Naive thymus-derived CD8-positive, alpha-beta T cell (primary cell): ENCODE data around the gene CUL2. TPM values are rescaled to one million over a fixed set of nuclear protein-coding genes. Genes with fewer than 3 reads are reported as not detected.
"Not testable (repeated sequence)": the region's sequence is repeated elsewhere in the genome, so short reads cannot be mapped to it uniquely, and the experiment has no call there.

ENCODE experiments used
- ATAC-seq, 2 donors: fragments of 150-1000 bp; cut with Tn5 transposase in 1 of 2; sonication (Bioruptor Pico), chemical (Tn5 transposase) in 1 of 2; 1 replicate in 1 of 2; 2 replicates in 1 of 2; pipeline ENCODE4 v1.10.0; 2021; ENCODE audit warnings: mild to moderate bottlenecking in 2 of 2, moderate library complexity in 2 of 2
- POLR2A ChIA-PET: fragments of 350-600 bp; sonication (Branson Sonifier 250); formaldehyde crosslinking; loops from one replicate; lab custom pipeline; 2021; ENCODE audit warnings: antibody characterized with exemption; lab: Charles Lee
- DNase-seq, 10 donors: peaks; one replicate each; pipeline versions ENCODE4 v3.0.0 to v3.0.0-alpha.2; 2020 to 2022
- H3K27ac Mint-ChIP-seq, 10 donors: one replicate each; pipeline ENCODE4 v1.8.0; 2020 to 2022; ENCODE audit warnings: mild to moderate bottlenecking in 10 of 10, mixed read lengths in 10 of 10, moderate library complexity in 4 of 10, inconsistent platforms in 1 of 10
- H3K27me3 Mint-ChIP-seq, 5 donors: one replicate each; pipeline ENCODE4 v1.8.0; 2021 to 2022; ENCODE audit warnings: mixed read lengths in 5 of 5
- H3K36me3 Mint-ChIP-seq, 3 donors: one replicate each; pipeline ENCODE4 v1.8.0; 2020 to 2022; ENCODE audit warnings: mixed read lengths in 3 of 3, mild to moderate bottlenecking in 2 of 3, inconsistent platforms in 1 of 3
- H3K4me1 Mint-ChIP-seq, 4 donors: one replicate each; pipeline ENCODE4 v1.8.0; 2021 to 2022; ENCODE audit warnings: mixed read lengths in 4 of 4
- H3K4me3 Mint-ChIP-seq, 10 donors: one replicate each; pipeline ENCODE4 v1.8.0; 2020 to 2022; ENCODE audit warnings: mild to moderate bottlenecking in 10 of 10, mixed read lengths in 10 of 10, moderate library complexity in 6 of 10, inconsistent platforms in 1 of 10
- H3K9me3 Mint-ChIP-seq, 9 donors: one replicate each; pipeline ENCODE4 v1.8.0; 2020 to 2022; ENCODE audit warnings: mixed read lengths in 9 of 9, mild to moderate bottlenecking in 3 of 9, inconsistent platforms in 1 of 9, moderate library complexity in 1 of 9
- polyA plus RNA-seq, 3 donors: library from polyadenylated mRNA; unstranded; fragments of 300-500 nt; fragmentation: Illumina TruSeq; gene quantifications; one replicate each; pipeline ENCODE4 v1.2.3, GENCODE V29; 2021
- total RNA-seq, 8 experiments: library from RNA in 2 of 8; stranded (reverse) in 2 of 8; gene quantifications; one replicate each; pipeline ENCODE4 v1.2.3 and lab custom pipeline; 2021 to 2026

The CUL2 gene
- total and polyA plus RNA-seq, 5 experiments from 2014 or later = 21.9 to 37.6 (median 25.8) TPM

DNA sequence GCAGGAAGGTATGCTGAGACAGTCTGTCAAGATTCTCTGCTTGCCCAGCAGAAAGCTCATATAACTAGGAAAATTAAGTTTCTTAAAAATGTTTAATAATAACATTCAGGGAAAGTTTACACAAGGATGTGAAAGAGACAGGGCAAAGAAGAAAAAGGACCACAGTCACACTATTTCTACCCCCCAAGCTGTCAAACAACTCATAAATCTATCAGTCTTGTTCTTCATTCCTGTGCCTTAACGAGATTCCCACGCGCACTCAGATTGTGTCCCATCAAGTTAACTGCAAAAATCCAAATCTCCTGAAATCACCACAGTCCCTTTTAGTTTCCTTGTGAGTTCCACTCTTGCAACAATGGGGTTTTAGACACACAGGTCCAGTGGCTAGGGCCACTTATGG is 14.9 kb downstream of the CUL2 start:
- H3K4me1 Mint-ChIP-seq = peaks cover 18 to 45% (median 25%) of the 10 kb centered on the region in 4 donors
- POLR2A ChIA-PET = no interaction called here
- ATAC-seq = no peak
- no peaks in the 10 kb centered on the region for H3K9me3 Mint-ChIP-seq
- H3K27me3 Mint-ChIP-seq = no peaks in the 10 kb centered on the region
- H3K4me3 Mint-ChIP-seq = no peak overlapping the region
- H3K36me3 Mint-ChIP-seq = peaks cover 0 to 48% (median 5%) of the 10 kb centered on the region in 3 donors
- DNase-seq = no peak
- peak overlapping the region in 1 of 10 donors; percentile 70 for H3K27ac Mint-ChIP-seq

DNA sequence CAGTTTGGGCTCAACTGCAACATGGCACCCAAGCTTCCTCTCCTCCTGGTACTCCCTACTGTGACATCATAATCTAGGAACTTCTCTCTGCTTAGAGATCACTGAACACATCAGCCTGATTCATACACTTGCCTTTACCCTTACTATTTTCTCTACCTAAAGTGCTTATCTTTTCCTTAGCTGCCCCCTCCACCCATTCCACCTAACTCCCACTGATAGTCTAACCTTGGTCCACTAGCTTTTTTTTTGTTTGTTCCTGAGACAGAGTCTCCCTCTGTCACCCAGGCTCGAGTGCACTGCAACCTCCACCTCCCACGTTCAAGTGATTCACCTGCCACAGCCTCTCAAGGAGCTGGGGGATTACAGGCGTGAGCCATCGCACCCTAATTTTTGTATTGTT is 15.9 kb downstream of the CUL2 start:
- ATAC-seq (no peak), DNase-seq (no peak)
- Mint-ChIP-seq H3K4me1 (peaks cover 13 to 40% (median 21%) of the 10 kb centered on the region in 4 donors), H3K36me3 (peaks cover 0 to 52% (median 5%) of the 10 kb centered on the region in 3 donors), H3K4me3 (no peak overlapping the region), H3K27ac (peak overlapping the region in 7 of 10 donors; percentile 1 to 70 (median 44)), H3K27me3 (no peaks in the 10 kb centered on the region), H3K9me3 (no peaks in the 10 kb centered on the region)
- POLR2A ChIA-PET = no interaction called here

DNA sequence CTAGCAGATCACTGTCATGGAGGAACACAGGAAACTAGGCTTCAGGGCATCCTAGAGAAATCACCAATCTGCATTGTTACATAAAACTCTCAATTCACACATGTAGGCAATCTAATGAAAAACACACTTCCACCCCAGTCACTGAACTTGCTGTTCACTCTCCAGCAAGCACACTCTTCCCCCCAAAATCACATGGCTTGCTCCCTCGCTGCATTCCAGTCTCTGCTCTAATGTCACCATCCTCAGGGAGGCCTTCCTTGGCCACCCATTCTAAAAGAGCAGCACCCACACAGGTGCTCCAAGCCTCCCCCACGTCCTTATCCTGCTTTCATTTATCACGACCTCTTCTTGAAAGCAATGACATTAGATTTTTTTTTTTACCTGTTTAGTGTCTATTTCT is 19.6 kb downstream of the CUL2 start:
- Mint-ChIP-seq H3K36me3 (peaks cover 6 to 65% (median 6%) of the 10 kb centered on the region in 3 donors), H3K4me3 (no peak overlapping the region), H3K27ac (peak overlapping the region in 5 of 10 donors; percentile 1 to 82 (median 61)), H3K27me3 (no peaks in the 10 kb centered on the region), H3K4me1 (peaks cover 10 to 31% (median 19%) of the 10 kb centered on the region in 4 donors), H3K9me3 (no peaks in the 10 kb centered on the region)
- POLR2A ChIA-PET = interaction anchor here (1.4 kb wide), 1 partner anchor 10 kb away, joined by 3 read pairs; no protein-coding TSS in a partner anchor
- no peak for DNase-seq
- no peak for ATAC-seq

DNA sequence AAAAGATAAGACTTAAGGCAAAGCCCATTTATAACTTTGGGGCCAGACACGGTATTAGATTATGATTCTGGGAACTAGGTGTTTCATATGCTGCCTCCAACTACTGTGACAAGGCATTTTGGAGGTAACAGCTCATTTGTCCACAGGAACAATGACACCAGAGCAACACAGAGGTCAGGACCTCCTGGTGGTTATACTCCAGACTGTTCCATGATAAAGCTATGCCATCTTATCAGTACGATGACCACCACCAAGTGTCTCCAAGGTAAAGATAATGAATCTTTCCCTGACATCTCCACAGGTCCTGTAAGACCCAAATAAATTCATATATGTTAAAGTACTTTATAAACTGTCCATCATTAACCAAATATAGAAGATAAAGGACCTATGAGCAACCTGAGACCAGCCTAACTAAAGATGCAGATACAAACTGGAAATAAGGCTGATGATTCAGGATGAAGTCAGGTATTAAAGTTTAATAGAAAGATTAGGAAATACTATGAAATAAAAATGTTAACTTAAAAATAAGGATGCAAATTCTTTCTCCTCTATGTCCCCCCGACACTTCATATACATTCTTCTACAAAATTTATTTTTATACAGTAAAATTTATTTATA is 26.2 kb downstream of the CUL2 start:
- Mint-ChIP-seq H3K27ac (no peak overlapping the region), H3K4me3 (no peak overlapping the region), H3K36me3 (peaks cover 6 to 83% (median 12%) of the 10 kb centered on the region in 3 donors), H3K9me3 (no peaks in the 10 kb centered on the region), H3K27me3 (no peaks in the 10 kb centered on the region), H3K4me1 (peaks cover 0 to 7% (median 3%) of the 10 kb centered on the region in 4 donors)
- ATAC-seq = no peak
- POLR2A ChIA-PET = no interaction called here
- no peak for DNase-seq

DNA sequence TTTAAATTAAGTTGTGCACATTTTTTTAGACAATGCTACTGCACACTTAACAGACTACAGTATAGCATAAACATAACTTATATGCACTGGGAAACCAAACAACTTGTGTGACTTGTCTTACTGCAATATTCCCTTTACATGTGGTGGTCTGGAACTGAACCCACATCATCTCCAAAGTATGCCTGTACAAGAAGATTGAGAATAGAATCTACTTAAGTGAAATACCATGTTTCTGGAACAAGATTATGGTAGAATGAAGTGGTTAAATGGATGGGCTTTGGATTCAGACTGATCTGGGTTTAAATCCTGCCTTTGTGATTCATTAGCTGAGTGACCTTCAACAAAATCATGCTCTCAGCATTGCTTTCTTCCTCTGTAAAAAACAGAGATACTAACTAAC is 30.7 kb downstream of the CUL2 start:
- no peak for ATAC-seq
- Mint-ChIP-seq H3K27me3 (no peaks in the 10 kb centered on the region), H3K4me1 (peaks cover 9 to 15% (median 13%) of the 10 kb centered on the region in 4 donors), H3K9me3 (no peaks in the 10 kb centered on the region), H3K4me3 (no peak overlapping the region), H3K36me3 (peaks cover 0 to 83% (median 12%) of the 10 kb centered on the region in 3 donors), H3K27ac (peak overlapping the region in 1 of 10 donors; percentile 75)
- no peak for DNase-seq
- POLR2A ChIA-PET = no interaction called here

DNA sequence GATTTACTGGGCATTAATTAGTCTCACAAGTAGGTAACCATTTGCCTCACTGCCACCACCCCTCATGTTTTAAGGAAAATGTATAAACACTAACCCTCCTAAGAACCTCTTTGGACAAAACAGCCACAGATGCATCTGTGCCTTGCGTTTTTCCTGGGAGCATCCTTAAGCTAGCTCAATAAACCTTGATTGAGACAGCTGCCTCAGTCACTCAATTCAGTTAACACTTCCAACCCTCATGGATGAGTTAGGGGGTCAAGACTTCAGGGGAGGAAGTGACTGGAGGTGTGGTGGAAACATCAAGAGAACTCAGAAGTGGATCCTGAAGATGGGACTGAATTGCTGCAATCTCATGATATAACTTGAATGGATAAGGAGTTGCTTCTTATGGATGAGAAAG is 31.5 kb downstream of the CUL2 start:
- Mint-ChIP-seq H3K36me3 (peaks cover 0 to 89% (median 13%) of the 10 kb centered on the region in 3 donors), H3K4me3 (no peak overlapping the region), H3K4me1 (peaks cover 9 to 15% (median 13%) of the 10 kb centered on the region in 4 donors), H3K9me3 (no peaks in the 10 kb centered on the region), H3K27ac (peak overlapping the region in 5 of 10 donors; percentile 30 to 79 (median 65)), H3K27me3 (no peaks in the 10 kb centered on the region)
- DNase-seq (no peak), ATAC-seq (no peak)
- POLR2A ChIA-PET = no interaction called here

DNA sequence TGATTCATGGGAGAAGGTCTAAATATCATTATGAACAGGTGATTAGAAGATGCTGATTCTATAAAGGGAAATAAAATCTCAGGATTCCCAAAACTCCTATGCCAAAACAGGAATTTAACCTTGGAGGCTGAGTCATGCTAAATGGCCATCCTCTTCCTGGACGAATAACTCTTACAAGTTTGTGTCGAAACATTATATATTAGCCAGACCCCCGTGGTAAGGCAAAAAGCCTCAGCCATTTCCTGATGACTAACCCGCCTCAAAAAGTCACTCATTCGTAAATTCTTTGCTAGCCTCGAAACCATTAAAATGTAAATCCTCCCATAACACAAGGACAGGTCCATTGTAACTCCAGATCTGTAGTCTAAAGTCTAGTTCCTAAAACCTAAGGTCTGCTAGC is 32.0 kb downstream of the CUL2 start:
- no peaks in the 10 kb centered on the region for H3K27me3 Mint-ChIP-seq
- no peak for DNase-seq
- POLR2A ChIA-PET = no interaction called here
- no peak overlapping the region for H3K4me3 Mint-ChIP-seq
- peaks cover 0 to 90% (median 15%) of the 10 kb centered on the region in 3 donors for H3K36me3 Mint-ChIP-seq
- peaks cover 9 to 15% (median 13%) of the 10 kb centered on the region in 4 donors for H3K4me1 Mint-ChIP-seq
- ATAC-seq = no peak
- peak overlapping the region in 3 of 10 donors; percentile 30 to 68 (median 65) for H3K27ac Mint-ChIP-seq
- no peaks in the 10 kb centered on the region for H3K9me3 Mint-ChIP-seq

DNA sequence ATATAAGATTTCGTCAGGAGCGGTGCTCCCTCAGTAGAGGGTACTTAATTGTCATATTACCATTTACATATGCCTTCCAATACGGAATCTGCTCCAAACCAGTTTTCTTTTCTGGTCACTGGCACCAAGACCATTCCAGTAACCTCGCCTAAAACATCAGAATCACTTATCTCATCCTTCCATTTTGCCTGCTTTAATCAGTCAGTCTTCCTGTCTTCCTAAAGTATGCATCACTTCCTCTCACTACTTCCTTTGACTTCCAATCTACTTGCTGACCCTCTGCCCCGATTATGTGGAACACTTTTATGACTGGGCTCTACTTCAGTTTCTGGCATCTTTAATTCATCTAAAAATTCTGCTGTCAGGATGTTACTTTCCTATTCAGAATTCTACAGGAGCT is 33.5 kb downstream of the CUL2 start:
- Mint-ChIP-seq H3K4me1 (peaks cover 10 to 14% (median 13%) of the 10 kb centered on the region in 4 donors), H3K4me3 (no peak overlapping the region), H3K27ac (peak overlapping the region in 4 of 10 donors; percentile 23 to 75 (median 46)), H3K36me3 (peaks cover 0 to 93% (median 21%) of the 10 kb centered on the region in 3 donors), H3K27me3 (no peaks in the 10 kb centered on the region), H3K9me3 (no peaks in the 10 kb centered on the region)
- DNase-seq (no peak), ATAC-seq (no peak)
- POLR2A ChIA-PET = no interaction called here

DNA sequence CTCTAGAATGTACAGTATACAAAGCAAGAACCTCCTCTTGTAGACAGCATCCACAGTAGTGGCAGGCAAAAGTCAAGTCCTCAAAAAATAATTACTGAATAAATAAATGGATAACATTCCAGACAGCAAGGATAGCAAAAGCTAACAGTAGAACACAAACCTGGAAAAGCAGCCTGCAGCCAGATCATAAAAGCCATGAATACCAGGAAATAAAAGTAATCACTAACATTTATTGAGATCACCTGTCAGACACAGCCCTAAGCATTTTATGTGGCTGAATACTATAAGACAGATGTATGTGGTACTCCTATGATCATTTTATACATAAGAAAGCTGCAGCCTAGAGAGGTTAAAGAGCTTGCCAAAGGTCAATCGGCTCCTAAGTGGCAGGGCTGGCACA is 34.0 kb downstream of the CUL2 start:
- Mint-ChIP-seq H3K9me3 (no peaks in the 10 kb centered on the region), H3K27ac (peak overlapping the region in 5 of 10 donors; percentile 4 to 81 (median 40)), H3K4me3 (no peak overlapping the region), H3K36me3 (peaks cover 0 to 94% (median 23%) of the 10 kb centered on the region in 3 donors), H3K4me1 (peaks cover 10 to 14% (median 13%) of the 10 kb centered on the region in 4 donors), H3K27me3 (no peaks in the 10 kb centered on the region)
- ATAC-seq (no peak), DNase-seq (no peak)
- POLR2A ChIA-PET = no interaction called here

DNA sequence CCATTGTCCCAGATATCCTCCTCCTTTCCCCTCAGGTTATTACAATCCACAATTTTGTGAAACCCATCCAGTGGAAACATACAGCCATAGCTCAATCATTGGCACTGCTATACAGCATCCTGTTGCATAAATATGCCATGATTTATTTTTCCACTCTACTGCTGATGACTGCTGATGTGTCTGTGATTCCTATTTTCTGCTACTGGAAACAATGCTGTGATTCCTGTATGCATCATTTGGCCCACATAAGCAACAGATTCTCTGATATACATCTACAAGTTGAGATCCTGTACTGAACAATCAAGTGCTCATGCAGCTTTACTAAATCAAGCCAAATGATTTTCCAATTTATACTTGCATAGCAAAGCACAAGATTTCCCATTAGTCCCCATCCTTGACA is 39.6 kb downstream of the CUL2 start:
- DNase-seq = no peak
- Mint-ChIP-seq H3K27ac (no peak overlapping the region), H3K27me3 (no peaks in the 10 kb centered on the region), H3K4me3 (no peak overlapping the region), H3K4me1 (peaks cover 8 to 14% (median 9%) of the 10 kb centered on the region in 4 donors), H3K36me3 (peaks cover 0 to 90% (median 51%) of the 10 kb centered on the region in 3 donors), H3K9me3 (no peaks in the 10 kb centered on the region)
- POLR2A ChIA-PET = no interaction called here
- no peak for ATAC-seq

DNA sequence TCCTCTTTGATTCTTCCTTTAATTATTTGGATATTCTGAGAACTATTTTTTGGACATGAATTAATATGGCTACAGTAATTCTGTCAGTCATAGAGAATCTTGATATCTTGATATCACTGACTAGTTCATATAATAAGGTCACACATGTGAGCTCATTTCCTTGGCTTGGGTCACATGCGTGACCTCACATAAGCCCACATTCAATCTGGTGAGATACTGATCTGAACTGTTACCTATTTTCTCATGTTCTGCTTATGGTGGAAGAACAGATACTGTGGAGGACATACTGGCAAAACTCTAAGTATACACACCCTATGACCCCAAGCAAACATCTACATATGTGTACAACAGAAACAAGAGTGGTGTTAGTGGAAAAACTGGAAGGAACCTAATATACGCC is 44.1 kb downstream of the CUL2 start:
- Mint-ChIP-seq H3K9me3 (no peaks in the 10 kb centered on the region), H3K4me3 (no peak overlapping the region), H3K27ac (peak overlapping the region in 1 of 10 donors; percentile 77), H3K27me3 (no peaks in the 10 kb centered on the region), H3K4me1 (peaks cover 7 to 11% (median 9%) of the 10 kb centered on the region in 4 donors), H3K36me3 (peaks cover 0 to 92% (median 48%) of the 10 kb centered on the region in 3 donors)
- ATAC-seq (no peak), DNase-seq (no peak)
- POLR2A ChIA-PET = no interaction called here

DNA sequence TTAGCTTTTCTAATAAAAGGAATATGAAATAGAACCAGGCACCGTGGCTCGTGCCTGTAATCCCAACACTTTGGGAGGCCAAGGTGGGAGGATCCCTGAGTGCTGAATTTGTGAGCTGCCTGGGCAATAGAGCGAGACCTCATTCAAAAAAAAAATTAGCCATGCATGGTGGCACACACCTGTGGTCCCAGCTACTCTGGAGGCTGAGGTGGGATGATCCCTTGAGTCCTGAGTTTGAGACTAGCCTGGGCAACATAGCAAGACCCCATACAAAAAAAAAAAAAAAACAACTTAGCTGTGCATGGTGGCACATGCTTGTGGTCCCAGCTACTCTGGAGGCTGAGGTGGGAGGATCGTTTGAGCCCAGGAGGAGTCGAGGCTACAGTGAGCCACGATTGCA is 44.9 kb downstream of the CUL2 start:
- H3K4me1 Mint-ChIP-seq = peaks cover 4 to 11% (median 9%) of the 10 kb centered on the region in 4 donors
- H3K9me3 Mint-ChIP-seq, H3K27me3 Mint-ChIP-seq, ATAC-seq, POLR2A ChIA-PET, DNase-seq: not testable (repeated sequence)
- peak overlapping the region in 1 of 10 donors; percentile 36 for H3K4me3 Mint-ChIP-seq
- H3K27ac Mint-ChIP-seq = peak overlapping the region in 2 of 10 donors; percentile 56 to 77
- peaks cover 0 to 92% (median 45%) of the 10 kb centered on the region in 3 donors for H3K36me3 Mint-ChIP-seq

DNA sequence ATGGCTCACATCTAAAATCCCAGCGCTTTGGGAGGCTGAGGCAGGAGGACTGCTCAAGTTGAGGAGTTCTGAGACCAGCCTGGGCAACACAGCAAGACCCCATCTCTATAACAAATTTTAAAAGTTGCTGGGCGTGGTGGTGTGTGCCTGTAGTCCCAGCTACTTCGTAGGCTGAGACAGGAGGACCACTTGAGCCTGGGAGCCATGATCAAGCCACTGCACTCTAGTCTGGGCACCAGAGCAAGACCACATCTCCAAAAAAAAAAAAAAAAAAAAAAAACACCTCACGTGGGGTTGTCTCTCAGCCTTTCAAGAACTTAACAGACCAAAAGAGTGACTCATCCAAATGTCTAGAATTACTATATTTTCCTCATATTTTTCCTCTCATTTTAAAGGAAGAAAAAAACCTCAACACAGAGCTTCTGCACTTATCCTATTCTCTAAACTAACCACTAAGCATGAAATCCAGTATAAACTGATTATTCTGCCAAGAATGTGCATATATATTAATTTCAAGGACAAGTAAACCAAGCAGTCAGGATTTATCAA is 46.3 kb downstream of the CUL2 start:
- no peaks in the 10 kb centered on the region for H3K27me3 Mint-ChIP-seq
- POLR2A ChIA-PET = no interaction called here

More for the DNA sequence above, 46.3 kb downstream of the CUL2 start:
- H3K4me1 Mint-ChIP-seq = peaks cover 4 to 11% (median 8%) of the 10 kb centered on the region in 4 donors
- no peaks in the 10 kb centered on the region for H3K9me3 Mint-ChIP-seq
- H3K36me3 Mint-ChIP-seq = peaks cover 0 to 88% (median 41%) of the 10 kb centered on the region in 3 donors
- ATAC-seq (no peak), DNase-seq (no peak)
- H3K27ac Mint-ChIP-seq = peak overlapping the region in 1 of 10 donors; percentile 26
- no peak overlapping the region for H3K4me3 Mint-ChIP-seq
